GM21528 (cell line): Measurements from ENCODE around the gene RAB11FIP3.

Experiments
- ATAC-seq: cut with Tn5 transposase; IDR thresholded peaks from one replicate; pipeline ENCODE4 v1.9.1; 2021; ENCODE audit warnings: mild to moderate bottlenecking, moderate library complexity; ENCODE audit not compliant: unreplicated experiment, low FRiP score

The RAB11FIP3 gene

DNA sequence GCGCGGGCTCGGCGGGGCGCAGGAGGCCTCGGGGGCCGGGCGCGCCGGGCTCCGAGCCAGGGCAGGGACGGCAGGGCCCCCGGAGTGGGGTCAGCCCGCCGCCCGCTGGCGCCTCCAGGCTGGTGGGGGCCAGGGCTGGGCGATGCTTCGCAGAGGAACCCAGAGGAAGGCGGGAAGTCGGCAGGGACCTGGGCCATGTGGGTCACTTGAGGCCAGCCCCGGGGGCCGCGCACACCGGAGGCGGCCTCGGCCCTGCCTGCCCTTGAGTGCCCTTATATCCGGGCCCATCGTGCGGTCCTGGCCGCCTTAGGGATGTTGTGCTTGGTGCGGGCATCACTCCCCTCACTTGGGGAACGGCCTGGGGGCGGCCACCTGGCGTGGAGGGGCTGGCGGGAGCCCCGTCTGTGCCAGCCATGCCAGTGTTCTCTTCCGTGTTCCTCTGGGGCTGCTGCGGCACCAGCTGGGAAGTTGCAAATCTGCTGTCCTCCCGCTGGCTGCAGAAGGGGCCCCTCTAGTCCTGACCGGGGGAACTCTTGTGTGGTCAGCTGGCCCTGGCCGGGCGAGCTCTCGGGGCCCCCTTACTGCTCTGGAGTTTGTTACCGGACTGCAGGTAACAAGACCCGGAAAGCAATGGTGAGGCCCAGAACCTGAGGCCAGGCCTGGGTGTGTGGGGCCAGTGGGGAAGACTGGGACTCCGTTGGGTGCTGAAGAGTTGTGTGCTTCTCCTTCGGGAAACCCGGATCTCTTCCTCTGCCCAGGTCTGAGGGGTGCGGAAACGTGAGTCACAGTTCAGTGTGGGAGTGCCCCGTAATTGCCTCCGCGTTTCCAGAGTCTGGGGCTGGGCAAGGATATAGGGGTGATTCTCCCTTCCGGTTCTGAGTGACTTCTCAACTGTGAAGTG is 102.9 kb downstream of the RAB11FIP3 start:
- peak; percentile 19 for ATAC-seq

DNA sequence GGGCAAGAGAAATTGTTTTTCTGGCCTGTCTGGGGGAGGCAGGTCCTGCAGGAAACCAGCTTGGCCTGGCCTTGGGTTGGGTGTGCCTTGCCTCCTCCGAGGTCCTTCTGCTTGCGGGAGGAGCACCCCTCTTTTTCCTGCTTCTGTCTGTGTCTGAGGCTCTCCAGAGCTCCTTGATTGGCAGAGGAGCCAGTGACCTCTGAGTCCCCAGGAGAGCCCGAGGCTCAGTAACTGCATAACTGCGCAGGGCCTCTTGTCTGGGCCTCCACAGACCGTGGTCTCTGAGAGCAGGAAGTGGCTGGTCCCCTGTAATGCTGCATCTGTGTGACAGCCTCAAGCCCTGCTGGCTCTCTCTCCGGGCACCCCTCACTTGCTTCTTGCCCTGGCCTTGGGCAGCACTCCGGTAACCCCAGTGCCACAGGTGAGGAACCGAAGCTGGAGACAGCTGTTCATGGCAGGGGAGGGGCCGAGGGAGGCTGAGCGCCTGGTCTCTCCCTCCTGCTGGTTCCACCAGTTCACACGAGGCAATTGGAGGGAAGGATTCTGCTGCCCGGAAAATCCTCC is 103.6 kb downstream of the RAB11FIP3 start:
- no peak for ATAC-seq

DNA sequence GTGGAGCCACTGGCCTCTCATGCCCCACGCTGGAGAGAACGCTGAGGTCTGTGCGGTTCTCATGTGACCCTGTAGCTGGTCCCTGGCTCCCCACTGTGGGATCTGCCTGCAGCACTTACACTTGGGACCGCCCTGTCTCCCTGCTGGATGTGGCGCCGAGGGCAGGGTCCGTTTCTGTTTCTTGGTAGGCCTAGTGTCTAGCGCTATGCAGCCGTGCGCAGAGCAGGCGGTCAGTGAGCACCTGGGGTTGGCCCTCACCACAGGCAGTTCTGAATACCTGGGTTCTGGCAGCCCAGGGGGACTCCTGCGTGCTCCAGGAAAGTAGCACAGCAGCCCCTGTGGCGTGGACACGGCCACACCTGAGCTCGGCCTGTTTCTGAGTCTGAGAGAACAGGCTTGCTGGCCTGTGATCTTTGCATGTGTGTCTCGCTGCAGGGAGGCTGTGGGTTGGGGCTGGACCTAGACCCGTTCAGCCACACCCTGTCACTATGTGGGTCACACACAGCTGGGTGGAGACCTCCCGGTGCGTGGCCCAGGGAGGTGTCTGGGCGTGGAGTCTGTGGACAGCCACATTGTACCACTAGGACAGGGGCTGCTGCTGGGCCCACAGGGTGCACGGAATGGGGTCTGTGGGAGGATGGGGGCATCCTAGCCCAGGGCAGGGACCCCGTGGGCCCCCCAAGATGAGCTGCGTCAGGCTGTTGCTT is 104.8 kb downstream of the RAB11FIP3 start:
- no peak for ATAC-seq

DNA sequence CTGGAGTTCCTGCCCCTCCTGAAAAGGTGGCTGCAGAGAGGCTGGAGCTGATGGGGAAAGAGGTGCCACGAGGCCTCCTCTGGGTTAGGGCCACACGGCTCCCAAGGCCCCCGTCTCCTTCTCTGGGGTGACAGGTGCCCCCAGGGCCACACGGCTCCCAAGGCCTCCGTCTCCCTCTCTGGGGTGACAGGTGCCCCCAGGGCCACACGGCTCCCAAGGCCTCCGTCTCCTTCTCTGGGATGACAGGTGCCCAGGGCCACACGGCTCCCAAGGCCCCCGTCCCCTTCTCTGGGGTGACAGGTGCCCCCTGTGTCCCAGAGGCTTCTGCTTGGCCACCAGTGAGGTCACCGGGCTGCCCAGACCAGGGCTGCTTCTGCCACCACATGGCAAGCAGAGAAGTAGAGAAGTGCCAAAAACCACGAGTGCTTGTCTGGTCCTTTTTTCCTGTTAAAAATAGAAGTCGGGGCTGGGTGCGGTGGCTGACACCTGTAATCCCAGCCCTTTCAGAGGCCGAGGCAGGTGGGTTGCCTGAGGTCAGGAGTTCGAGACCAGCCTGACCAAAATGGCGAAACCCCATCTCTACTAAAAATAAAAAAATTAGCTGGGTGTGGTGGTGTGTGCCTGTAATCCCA is 106.2 kb downstream of the RAB11FIP3 start:
- no peak for ATAC-seq

DNA sequence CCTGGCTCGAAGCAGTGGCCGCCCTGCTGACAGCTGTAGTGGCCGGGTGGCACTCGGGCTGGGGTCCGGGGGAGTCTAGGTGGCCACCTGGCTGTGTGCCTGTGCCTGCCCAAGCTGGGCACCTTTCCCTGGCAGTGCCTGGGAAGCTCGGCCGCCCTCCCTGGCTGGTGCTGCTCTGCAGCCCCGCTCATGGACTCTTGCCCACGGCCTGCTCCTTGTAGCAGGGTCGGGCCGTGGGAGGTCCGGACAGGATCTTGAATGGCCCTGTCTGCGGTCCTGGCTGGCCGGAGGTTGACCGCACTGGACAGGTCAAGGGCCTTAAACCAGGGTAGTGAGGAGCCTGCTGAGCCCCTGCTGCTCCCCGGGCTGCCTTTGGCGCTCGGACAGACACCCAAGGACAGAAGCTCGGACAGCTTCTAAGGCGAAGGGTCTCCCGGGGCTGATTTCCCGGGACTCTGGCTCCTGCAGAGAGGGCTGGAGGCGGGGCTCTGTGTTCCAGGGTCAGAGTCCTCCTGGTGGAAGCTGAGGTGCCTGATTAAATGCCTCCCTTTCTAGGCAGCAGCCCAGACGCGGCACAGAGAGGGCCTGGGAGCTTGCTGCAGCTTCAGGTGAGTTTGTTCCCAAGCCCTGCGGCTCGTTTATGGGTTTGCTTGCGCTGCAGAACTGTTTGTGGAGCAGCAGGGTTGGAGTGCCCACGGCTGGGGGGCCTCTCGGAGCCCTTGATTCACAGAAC is 108.1 kb downstream of the RAB11FIP3 start:
- no peak for ATAC-seq

DNA sequence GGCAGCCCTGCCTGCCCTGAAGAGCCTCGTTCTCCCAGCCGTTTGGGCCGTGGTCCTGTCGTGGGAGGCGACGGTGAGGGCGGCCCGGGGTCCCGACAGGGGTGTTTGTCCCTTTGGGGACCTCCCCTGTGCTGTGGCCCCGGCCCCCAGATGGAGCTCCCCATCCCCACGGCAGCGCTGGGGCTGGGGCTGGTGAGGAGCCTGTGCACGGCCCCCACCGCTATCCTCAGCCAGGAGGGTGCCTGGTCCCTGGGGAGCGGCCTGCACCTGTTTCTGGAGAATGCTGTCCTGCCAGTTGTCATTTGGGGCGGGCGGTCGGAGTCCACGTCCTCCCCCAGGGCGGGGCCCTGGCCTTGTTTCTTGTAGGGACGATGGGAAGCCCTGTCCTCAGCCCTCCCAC is 108.7 kb downstream of the RAB11FIP3 start:
- no peak for ATAC-seq

DNA sequence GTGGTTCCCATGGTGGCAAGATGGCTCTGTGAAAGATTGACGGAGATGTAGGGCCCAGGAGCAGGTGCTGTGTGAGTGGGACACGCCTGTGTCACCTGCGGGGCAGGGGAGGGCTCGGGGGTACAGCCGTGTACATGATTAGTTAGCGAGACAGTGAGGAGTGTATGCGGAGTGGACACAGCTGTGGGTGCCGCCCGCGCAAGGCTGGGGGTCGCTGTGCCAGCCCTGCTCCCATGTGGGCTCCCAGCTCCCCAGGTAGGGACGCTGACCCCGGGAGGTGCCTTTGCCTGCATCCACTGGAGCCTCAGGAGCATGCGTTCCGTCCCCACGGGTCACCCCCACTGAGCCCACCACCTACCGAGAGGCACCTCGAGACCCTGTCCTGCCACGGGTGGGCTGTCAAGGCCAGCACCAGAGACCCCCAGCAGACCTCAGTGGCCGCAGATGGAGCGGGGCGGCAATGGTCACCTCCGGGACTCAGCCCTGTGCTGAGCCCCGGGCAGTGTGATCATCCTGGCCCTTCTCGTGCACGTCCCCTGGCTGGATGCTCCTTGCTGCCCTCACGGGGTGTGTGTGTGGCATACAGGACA is 109.5 kb downstream of the RAB11FIP3 start:
- ATAC-seq: no peak

DNA sequence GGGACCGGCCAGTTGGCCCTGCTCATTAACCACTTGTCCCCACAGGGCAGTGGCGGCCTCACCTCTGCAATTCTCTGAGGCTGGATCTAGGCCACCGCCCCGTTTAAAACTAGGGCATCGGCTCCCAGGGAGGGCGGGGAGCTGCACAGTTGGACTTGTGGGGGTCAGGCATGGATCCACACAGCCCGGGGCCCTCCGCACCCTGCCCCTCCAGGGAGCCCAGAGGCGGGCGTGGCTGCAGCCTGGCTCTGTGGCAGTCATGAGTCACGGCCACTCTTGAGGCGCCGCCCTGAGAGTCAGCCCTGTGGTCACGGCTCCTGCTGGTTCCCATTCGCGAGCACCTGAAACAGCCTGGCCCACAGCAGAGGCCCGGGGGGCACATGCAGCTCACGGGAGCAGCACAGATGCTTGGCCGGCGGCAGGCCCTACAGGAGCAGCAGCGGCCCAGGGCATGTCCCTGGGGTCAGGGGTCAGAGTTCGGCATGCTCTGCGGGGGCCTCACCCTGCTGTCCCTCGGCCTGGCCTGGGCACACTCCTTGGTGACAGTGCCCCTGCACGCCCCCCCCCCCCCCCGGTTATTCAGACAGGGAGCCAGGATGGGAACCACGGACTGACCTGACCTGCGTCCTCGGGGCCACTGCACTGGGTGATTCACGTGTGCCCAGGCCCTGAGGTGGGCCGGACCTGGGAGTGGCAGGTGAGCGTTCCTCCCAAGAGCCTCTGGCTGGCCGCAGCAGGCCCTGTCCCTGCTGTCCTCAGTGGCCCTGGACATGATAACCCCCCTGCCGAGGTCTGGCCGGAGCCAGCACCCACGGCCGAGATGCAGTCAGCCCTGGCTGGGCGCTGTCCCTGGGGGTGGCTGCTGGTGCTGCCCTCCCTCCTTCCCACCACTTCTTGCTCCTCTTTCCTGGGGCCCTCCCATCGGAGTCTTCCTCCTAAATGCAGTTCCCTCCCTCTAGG is 110.3 kb downstream of the RAB11FIP3 start:
- ATAC-seq: no peak

DNA sequence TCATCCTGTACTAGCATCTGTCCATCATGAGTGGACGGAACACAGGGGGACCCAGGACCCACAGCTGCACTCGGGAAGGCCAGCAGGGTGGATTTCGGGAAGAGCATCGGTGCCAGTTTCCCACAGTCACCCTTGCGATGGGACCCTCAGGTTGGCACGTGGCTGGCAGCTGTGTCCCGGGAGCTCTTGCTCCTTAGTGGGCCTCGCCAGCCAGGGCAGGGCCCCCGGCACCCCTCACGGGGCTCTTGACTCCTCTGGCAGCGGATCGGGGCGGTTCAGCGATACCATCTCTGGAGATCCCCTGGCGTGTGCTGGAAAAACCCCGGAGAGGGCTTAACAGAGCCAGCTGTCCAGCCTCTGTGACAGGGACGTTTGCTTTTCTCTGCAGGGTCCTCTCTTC is 111.3 kb downstream of the RAB11FIP3 start:
- no peak for ATAC-seq

DNA sequence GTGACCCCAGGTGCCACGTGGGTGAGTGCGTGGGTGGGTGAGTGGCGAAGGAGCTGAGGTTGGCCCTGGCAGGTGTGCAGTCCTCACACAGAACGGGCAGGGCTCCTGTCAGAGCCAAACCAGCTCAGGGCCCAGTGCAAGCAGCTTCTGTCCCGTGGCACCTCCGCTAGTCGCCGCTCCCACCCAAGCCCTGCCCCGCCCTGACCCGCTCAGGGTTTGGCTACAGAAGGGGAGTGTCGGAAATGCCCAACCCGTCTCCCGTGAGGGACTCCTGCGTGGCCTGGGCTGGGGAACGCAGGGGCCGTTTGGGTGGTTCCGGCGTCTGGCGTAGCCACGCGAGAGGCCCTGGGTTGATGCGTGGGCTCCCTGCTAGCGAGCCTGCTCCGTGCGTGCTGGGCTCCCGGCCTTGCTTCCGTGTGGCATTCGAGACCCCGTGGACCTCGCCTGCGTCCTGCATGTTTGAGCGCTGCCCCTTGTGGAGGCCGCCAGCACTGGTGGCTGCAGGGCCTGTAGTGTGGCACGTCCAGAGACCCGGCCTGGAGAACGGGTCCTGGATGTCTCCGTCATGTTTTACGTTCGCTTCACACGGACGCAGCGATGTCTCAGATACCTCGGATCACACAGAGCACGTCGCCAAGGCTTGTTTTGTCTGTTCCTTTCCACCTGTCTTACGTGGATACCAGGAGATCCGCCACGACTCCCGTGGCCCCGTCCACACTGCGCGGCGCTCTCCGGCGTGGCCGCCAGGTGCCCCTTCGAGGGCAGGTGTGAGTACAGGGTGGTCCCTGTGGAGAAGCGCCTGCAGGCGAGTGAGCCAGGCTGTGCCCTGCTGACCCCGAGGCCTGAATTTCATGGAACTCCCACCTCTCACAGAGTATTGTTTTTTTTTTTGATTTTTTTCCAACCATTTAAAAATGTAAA is 112.2 kb downstream of the RAB11FIP3 start:
- ATAC-seq: no peak

DNA sequence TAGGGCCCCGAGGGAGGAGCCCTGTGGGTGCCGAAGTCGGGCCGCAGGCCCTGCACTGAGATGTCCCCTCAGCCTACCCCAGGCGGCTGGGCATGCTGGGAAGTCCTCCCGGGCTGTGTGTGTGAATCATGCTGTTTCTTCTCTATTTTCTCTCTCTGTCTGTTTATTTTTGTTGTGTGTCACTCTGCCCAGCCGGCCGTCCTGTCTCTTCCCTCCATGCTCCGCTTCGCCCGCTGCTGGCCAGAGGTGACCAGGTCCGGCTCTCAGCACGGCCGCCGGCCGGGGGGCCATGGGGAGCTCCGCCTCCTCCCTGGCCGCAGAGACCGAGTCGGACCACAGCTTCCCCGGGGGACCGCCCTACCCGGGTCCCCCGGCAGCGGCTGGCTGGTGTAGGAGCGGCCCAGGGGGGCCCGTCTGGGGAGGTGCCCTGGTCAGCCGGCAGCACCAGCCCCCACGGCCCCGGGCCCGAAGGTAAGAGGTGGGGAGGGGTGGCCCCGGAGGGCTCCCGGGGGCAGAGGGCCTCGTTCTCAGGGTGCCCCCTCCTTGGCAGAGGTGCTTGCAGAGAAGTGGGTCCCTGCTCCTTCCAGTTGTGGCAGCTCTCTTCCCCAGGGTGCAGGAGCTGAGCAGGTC is 114.6 kb downstream of the RAB11FIP3 start:
- ATAC-seq: no peak

DNA sequence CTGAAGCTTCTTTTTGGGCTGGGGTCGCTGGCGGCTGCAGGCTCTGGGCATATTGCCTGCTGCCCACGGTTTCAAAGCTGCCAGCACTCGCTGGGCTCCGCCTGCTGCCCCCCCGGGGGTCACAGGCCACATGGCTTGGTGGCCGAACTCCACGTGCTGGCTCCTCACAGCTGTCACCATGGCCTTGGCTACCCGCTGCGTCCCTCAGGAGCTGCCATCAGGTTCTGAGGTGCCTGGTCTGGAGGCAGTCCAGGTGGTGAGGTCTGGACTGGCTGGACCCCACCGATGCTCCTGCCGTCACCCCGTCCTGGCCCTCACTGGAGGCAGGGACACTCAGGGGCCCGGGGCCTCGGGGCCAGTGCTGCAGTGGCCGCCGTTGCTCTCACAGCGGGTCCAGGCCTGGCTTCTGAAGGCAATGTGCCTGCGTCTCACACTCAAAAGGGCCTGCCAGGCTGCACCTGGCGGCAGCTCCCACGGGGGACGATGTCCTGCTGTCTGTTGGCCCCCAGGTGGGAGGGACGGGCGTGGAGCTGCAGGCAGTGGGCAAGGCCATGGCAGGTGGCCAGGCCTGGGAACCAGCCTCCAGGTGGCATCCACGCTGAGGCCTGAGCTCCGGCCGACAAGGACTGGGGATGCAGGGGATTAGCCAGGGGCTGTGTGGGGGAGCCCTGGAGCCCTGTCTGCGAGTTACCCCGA is 115.3 kb downstream of the RAB11FIP3 start:
- no peak for ATAC-seq

DNA sequence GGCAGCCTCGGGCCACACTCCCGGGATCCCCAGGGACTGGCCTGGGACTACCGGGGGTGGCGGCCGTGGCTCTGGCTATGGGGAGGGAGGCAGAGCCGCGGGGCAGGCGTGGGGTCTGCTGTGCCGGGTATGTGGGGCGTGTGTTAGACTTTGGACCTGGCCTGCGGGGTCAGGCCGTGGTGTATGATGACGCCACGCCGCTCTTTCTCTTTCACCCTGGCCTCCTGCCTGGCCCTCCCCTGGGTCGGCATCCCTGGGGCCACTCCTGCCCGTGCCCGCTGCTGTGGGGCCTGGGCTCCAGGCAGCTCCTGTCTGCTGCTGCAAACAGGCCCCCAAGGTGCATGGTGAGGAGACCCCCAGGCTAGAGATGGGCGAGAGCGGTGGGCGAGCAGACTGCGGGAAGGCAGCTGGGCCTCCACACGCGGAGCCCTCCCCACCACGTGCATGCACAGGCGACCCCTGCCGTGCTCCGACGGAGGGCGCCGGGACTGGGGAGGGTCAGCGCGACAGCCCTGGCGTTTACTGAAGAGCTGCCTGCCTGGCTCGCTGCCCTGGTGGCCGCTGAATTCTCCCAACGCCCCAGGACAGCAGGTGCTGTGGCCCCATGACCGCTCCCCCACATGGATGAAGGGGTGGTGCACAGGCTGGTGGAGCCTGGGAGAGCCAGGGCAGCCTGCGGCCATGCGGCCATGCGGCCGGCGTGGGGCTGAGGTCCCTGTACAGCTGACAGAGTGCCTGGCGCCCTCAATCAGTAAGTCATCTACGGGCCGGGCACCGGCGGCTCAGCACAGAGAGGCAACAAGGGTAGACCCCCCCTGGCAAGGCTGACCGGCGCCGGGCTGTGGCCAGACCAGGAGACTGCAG is 118.1 kb downstream of the RAB11FIP3 start:
- no peak for ATAC-seq

DNA sequence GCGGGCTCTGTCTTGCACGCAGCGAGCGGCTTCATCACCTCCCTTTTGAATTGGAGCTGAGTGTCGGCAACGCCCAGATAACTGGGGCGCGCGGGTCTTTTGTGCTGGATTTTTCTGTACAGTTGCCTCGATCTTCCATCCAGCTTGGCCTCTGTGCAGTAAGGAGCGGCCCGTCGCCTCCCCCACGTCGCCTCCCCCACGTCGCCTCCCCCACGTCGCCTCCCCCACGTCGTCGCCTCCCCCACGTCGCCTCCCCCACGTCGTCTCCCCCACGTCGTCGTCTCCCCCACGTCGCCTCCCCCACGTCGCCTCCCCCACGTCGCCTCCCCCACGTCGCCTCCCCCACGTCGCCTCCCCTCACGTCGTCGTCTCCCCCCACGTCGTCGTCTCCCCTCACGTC is 119.1 kb downstream of the RAB11FIP3 start:
- no peak for ATAC-seq

DNA sequence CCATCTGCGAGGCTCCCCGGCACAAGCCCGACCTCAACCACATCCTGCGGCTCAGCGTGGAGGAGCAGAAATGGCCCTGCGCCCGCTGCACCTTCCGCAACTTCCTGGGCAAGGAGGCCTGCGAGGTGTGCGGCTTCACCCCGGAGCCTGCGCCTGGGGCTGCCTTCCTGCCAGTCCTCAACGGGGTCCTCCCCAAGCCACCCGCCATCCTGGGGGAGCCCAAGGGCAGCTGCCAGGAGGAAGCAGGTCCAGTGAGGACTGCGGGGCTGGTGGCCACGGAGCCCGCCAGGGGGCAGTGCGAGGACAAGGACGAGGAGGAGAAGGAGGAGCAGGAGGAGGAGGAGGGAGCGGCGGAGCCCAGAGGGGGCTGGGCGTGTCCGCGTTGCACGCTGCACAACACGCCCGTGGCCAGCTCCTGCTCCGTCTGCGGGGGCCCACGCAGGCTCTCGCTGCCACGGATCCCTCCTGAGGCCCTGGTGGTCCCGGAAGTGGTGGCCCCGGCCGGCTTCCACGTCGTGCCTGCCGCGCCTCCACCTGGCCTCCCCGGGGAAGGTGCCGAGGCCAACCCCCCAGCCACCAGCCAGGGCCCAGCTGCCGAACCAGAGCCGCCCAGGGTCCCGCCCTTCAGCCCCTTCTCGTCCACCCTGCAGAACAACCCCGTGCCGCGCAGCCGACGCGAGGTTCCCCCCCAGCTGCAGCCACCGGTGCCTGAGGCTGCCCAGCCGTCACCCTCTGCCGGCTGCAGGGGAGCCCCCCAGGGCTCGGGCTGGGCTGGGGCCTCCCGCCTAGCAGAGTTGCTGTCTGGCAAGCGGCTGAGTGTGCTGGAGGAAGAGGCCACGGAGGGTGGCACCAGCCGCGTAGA is 121.7 kb downstream of the RAB11FIP3 start:
- ATAC-seq: no peak
